DND-41 (cell line): Measurements from ENCODE around the gene SNN.

Source experiments
- CTCF ChIP-seq: IDR thresholded peaks from 2 replicates; pipeline ENCODE4 v1.5.1; 2012; ENCODE audit warnings: borderline replicate concordance, low read length, moderate library complexity, mild to moderate bottlenecking; ENCODE audit not compliant: poor library complexity, severe bottlenecking; ENCODE audit errors: extremely low read depth
- EZH2 ChIP-seq: IDR thresholded peaks from 3 replicates; pipeline ENCODE4 v1.6.1; 2012; ENCODE audit warnings: borderline replicate concordance, low read depth, mild to moderate bottlenecking, moderate library complexity, low read length, inconsistent platforms; ENCODE audit not compliant: severe bottlenecking

DNA sequence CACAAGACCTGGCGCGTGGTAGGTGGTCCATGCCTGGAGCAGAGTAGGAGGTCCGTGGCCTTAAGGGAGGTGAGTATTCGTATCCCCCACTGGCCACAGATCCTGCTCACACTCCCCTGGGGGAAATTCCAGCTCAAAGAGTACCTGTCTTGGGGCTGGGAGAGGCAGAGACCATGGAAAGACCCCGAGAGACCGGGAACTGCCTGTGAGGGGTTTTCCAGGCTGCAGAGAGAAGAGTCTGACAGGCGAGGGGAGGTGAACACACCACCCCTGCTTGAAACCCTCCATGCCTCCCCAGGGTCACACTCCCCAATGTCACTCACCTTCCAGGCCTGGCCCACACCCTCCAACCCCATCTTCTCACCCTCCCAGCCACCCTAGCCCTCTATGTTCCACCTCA lies 12.6 kb upstream of the SNN start:
- TF ChIP-seq CTCF (no peak), EZH2 (no peak)
